HuH-7 (cell line): Measurements from ENCODE around the gene KRT17.
"Not testable (repeated sequence)": the region's sequence is repeated elsewhere in the genome, so short reads cannot be mapped to it uniquely, and the experiment has no call there.

Source experiments
- DNase-seq: peaks from one replicate; pipeline ENCODE4 v3.0.0; 2011; ENCODE audit warnings: low spot score

Gene KRT17

DNA sequence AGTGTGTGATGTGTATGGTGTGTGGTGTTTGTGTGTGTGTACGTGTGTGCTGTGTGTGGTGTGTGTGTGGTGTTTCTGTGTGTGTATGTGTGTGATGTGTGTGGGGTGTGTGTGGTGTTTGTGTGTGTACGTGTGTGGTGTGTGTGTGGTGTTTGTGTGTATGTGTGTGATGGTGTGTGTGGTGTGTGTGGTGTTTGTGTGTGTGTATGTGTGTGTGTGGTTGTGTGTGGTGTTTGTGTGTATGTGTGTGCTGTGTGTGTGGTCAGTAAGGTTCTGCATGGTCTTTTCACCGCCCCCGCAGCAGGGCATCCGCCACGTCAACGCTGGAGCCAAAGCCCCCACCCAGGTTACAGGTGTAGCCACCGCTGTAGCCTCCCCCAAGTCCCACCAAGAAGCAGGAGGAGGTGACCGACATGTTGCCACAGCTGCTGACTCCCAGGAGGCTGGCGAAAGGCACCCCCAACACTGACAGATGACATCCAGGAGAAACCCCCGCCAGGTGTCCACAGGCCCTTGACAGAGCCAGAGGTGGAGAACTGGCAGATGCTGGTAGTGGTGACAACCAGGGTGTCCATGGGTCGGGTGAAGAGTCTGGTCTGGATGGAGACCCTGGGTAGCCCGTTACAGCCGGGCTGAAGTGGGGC is 9.3 kb upstream of the KRT17 start:
- DNase-seq, result no peak

DNA sequence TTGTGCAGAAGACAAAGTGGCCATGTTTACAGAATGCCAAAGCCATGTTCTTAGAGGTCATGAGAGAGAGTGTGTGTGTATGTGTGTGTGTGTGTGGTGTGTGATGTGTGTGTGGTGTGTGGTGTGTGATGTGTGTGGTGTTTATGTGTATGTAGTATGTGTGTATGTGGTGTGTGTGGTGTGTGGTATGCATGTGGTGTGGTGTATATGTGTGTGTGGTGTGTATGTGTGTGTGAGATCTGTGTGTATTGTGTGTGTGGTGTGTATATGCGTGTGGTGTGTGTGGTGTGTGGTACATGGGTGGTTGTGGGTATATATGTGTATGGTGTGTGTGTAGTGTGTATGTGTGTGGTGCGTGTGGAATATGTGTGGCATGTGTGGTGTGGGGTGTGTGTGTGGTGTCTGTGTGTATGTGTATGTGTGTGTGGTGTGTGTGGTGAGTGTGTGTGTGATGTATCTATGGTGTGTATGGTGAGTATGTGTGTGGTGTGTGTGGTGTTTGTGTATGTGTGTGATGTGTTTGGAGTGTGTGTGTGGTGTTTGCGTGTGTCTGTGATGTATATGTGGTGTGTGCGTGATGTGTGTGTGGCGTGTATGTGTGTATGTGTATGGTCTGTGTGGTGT is 8.2 kb upstream of the KRT17 start:
- no peak for DNase-seq

DNA sequence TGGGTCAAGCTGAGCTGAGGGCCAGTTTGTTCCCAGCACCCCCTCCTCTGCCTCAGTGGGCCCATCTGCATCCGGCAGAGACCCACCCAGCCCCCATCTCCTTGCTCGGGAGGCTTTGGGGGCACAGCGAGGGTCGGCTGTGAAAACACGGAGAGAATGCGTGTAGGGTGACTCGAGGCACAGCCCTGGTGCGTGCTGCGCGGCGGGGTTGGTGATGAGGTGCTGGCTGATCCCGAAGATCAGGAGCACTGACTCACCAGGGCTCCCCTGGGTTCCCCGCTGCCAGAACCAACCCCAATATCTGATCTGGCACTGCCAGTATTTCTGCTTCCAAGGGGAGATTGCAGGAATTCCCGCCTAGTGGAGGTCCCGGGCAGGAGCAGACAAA is 7.5 kb upstream of the KRT17 start:
- no peak for DNase-seq

DNA sequence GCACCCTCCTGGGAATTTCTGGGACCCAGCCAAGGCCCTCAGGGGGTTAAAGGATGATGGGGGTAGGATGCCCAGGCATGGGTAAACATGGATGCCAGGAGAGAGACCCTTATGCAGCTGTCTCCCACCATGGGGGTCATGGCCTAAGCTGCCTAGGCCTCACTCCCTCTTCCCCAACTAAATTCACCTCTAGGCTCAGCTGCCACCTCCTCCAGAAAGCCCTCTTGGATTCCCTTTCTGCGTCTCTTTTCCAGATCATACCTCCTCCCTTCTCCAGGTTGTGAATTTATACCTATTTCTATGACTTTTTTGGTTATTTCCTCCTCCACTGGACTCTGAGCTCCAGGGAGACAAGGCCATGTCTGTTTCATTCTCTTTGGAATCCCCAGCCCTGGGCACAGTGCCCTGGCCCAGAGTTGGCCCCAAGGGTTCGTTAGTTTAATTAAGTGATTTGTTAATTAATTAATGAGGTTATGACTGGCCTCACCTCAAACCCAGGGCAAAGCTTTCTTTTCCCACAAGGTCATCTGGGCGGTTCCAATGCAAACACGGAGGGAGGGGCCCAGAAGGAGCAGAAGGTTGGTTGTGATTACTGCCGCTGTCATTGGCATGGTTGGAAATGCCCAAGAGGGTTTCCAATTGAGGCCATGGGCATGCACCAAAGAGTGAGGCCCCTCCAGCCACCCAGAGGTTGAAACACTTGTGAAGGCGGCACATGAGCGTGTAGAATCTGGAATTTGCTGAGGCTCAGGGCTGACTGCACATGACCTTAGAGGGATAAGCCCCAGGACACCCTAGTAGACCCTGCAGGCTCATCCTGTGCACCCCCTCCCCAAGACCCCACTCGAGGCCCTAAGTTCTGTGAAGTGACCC is 6.9 kb upstream of the KRT17 start:
- no peak for DNase-seq

DNA sequence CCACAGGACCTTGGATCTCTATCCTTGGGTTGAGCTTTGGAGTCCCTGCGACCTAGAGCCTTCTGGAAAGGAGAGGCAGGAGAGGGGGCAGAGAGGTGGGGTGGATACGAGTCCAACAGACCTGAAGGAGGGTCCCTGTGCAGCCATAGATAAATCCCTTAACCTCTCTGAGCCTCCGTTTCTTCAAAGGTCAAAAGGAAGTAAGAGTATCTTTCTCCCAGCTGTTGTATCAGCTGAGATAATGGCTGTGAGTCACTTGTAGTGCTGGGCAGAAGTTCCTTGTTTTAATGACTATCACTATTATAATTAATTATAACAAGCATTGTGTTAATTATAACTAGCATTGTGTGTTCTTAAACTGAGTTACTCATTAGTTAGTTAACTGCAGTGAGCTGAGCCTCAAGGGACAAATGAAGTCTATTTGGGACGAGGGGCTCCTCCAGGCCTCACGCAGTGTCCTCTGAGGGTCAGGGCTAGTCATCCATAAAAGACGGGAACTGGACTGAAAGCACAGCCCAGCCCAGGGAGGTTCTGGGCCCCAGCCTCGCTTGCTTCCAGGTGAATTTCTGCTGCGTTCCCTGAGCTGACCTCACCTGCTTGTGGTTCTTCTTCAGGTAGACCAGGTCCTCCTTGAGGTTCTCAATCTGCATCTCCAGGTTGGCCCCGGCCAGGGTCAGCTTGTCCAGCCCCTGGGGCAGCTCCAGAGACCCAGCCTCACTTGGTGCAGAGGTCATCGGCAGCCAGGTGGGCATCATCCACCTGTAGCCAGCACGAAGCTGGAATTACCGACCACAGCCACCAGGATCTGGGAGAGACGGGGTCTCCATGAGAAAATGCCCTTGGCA is 5.7 kb upstream of the KRT17 start:
- DNase-seq, result no peak

DNA sequence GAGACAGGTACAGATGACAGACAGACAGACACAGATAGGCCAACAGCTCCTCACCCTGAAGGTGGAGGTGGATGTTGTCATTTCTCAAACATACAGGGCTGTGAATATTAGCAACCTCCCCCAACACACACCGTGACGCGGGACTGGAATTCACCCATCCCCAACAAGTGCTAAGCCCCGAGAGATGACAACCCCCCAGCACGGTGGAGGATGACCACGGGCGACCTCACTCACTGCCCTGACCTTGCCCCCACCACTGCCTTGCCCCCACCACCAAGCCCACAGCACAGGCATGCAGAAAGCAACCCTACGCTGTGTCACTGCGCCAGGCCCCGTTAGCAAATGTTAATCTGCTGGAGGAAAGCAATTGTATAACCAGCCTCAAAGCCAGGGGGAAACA is 4.9 kb upstream of the KRT17 start:
- DNase-seq, result no peak

DNA sequence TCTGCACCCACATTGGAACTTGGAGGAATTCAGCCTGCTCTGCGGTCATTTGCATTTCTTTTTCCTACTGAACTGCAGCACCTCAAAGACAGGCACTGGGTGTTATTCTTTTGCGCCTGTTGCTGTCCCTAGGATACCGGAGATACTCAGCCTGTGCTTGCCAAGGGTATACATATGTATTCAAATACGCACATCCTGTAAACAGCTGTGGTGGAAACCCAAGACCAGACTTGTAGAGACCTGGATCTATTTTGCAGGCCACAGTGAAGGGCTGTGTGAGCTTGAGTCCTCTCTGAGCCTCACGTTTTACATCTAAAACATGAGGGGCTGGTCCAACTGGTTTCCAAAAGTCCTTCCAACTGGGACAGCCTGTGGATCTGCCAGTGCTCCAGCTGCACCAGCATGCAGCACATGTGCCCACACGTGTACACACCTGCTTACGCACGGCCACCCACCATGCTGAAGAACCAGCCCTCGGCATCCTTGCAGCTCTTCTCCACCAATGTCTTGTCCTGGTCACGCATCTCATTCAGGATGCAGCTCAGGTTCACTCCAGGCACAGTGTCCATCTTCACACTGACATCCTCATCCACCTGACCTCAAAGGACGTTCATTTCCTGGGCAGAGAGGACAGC is 4.4 kb upstream of the KRT17 start:
- DNase-seq, result not testable (repeated sequence)

DNA sequence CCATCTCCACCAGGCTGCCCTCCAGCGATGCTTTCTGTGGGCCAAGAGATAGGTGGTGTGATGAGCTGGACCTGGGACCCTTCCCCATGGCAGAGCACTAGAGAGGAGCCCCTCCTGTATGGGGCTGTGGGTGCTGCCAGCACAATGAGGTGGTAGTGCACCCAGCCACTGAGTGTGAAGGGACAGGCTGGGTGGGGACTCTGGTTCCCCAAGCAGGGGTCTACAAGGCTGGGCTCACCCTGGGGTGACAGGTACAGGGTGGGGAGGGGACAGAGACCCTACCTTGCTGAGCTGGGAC is 3.6 kb upstream of the KRT17 start:
- not testable (repeated sequence) for DNase-seq

DNA sequence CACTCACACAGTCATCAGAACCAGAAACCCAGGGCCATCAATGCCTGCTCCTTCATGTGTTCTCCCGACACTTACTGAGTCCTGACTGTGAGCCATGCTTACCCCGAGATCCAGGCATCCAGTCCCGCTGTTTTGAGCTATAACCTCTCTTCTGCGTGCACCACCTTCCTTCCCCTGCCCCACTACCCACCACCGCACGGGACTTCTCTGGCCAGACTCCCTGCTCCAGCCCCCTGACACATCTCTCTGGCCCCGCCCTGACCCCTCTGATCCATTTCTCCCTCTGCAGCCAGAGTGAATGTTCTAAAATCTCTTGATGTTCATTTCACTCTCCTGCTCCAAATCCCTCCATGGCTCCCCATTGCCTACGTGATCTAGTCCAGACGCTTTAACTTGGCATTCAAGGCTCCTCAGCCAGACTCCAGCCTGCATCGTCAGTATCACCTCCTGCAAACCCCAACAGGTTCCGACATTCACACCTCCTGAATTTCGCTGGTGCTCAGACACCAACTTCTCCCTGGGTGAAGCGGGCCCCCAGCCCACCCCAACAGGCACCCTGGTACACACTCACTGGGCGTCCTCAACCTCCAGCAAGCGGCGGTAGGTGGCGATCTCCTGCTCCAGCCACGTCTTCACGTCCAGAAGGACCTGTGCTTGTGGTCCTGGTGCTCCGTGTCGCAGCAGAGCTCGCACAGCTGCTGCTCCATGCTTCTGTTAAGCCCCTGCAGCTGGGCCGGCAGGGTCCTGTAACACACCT is 3.1 kb upstream of the KRT17 start:
- DNase-seq, result no peak

DNA sequence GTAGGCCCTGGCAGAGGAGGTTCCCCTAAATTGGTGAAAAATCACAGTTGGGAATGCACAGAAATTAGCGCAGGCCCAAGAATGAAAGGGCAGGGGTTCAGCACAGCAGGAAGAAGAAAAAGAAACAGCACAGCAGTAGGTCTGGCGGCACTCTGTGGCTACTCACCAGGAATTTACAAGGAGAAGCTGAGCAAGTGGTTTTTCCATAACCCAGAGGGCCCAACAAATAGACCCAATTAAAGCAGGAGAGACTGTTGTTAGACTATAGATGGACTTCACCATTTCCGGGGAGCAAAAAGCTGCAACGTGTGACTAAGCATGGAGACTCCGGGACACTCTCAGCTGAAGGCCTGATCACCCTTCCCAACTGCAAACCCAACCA is 2.5 kb upstream of the KRT17 start:
- DNase-seq, result not testable (repeated sequence)

DNA sequence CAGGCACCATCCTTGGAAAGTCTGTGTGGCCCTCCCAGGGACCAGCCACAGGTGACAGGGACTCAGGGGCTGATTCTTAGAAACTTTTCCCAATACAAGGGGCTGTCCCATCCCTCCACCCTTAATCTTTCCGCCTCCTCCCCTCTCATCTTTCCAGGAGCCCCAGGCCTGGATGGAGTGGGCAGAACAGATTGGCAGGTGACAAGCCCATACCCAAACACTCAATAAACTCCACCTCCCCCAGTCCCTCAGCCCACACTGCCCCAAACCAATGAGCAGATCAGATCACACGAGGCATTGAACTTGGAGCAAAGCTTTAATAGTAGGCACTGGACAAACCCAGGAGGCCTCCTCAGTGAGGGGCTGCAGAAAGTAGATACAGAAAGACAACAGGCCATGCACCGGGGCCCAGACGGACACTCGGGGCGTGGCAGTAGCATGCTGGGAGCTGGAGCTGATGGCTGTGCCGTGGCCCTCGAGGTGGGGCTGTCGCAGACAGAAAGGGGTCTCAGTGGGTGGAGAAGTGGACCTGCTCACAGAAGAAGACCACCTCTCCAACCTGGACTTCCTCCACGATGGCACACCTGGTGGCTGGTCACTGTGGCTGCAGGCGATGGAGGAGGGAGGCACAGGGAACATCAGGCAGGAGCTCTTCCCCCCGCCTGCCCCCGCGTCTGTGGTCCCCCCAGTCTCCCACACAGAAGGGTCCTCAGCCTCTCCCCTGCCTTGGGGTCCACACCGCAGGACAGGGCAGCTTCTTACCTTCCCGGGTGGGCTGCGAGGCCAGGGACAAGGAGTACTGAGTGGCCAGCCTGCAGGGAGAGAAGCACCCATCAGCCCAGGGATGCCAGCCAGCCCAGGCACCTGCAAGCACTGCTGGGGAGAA is 1.9 kb upstream of the KRT17 start:
- not testable (repeated sequence) for DNase-seq

DNA sequence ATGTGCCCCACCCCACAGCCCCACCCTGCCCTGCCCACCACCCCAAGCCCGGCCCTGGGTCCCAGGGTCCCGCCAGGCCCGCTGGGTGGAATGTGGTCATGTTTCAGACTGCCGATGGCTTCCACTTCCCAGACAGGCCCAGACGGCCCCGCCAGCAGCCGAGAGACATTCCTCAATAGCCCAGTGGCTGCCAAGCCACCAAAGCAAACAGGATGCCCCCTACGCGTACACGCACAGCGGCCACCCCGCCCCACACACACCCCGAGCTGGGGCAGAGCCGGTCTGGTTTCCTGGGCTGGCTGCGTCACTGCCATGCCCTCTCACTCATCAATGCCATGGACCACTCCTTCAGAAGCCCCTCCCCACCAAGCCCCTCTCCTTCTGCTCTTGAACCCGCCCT is 1.2 kb upstream of the KRT17 start:
- no peak for DNase-seq

DNA sequence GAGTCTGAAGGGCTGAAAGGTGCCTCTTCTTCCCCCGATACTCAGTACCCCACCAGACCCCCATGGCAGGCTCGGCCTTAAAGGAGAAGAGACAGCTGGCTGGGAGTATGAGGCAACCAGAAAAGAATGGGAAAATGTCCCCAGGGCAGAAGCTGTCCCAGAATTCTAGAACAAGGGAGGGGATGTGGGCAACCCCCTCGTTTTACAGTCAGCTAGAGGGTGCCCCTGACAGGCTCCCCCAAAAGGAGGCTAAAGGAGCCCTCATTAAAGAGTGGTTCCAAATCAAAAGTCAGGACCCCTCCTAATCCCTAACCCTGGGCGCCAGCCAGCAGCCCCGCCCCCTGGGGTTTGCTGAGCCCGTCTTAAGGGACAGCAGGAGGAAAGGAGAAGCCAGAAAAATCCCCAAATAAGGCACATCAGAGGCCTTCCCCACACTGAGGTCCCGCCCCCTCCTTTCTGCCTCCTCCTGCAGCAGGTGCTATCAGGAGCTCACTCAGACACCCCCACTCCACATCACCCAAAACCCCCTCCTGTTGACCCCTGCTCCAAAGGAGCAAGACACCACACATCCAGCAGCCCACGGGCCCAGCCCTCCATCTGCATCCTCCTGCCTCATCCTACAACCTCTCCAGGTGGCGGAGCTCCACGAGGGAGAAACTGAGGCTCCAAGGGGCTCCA is 1.1 kb downstream of the KRT17 start:
- not testable (repeated sequence) for DNase-seq

DNA sequence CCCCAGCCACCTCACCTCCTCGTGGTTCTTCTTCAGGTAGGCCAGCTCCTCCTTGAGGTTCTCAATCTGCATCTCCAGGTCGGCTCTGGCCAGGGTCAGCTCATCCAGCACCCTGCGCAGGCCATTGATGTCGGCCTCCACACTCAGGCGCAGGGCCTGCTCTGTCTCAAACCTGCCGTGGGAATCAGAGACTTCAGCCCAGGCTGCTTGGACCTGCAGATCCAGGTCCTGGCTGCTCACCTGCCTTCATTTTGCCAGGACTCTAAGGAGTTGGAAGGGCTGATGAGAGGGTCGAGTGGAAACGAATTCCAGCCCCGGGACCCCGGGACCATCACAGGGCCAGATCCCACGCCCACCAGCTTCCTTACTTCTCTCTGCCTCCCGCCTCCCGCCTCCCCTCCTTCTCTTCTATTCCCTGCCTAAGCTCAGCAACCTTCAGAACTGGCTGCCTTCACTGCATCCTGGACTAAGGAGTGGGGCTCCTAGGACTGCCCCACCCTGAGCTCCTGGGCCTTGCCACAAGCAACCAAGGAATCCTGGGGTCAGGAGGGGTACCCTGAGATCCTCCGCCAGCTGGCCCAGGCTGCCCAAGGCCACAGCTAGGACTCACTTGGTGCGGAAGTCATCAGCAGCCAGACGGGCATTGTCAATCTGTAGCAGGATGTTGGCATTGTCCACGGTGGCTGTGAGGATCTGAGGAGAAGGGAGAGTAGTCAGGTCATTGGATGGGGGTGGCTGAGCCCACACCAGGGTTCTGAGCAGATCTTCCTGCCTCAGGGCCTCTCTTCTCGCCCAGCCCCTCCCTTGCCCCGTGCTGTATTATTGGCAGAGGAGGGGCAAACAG is 1.8 kb downstream of the KRT17 start:
- not testable (repeated sequence) for DNase-seq

DNA sequence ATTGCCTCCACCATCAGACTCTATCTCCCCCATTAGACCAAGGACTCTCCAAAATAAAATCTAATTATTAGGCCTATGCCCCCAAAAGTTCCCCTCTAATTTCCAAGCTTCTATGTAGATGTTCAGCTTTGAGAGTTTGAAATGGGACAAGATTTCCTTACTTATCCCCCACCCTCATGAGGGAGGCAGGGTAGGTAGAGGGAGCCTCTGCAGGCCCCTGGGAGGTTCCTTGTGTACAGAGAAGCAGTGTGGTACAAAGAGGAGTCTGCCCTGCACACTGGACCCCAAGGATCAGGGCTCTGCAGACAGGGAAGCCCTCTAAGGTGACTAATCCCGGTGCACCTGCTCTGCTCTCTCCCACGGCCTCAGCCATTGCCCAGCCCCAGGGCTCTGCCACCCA is 2.5 kb downstream of the KRT17 start:
- no peak for DNase-seq

DNA sequence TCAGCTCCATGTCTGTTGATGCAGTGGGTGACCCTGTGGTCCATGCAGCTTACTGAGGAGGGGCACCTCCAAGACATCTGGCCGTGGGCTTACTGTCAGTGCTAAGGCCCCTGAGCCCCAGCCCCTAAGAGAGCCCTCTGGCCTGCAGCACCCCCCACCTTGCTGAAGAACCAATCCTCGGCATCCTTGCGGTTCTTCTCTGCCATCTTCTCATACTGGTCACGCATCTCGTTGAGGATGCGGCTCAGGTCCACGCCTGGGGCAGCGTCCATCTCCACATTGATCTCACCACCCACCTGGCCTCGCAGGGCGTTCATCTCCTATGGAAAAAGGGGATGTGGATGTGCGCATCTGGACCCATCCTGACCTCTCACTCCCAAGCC is 2.9 kb downstream of the KRT17 start:
- not testable (repeated sequence) for DNase-seq

DNA sequence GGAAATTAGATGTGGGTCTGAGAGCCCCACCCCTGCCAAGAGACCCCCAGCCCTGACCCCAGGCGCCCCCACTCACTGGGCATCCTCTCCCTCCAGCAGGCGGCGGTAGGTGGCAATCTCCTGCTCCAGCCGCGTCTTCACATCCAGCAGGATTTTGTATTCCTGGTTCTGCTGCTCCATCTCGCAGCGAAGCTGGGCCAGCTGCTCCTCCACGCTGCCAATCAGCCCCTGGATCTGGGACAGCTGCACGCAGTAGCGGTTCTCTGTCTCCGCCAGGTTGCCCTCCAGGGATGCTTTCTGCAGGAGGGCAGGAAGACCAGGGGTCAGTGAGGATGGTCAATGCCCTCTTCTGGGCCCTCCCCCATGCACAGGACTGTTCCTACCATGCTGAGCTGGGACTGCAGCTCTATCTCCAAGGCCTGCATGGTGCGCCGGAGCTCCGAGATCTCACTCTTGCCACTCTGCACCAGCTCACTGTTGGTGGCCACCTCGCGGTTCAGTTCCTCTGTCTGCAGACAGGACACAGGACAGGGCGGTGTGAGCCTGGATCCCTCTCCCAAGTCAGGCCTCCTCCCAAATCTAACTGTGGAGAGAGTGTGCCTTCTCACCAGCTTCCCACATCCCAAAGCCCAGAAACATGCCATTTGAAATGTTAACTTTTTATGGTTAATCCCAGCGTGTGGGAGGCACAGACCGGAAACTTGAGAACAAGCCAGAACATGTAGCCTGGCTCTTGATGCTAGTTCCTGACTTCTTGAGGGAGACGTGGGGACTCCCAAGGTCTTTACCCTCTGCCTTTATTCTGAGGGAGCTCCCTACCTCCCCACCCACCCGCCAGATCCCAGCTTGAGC is 3.6 kb downstream of the KRT17 start:
- no peak for DNase-seq
